Mucosa of rectum (tissue), 2 donors: ENCODE results near the gene ARHGAP11A.
"Not testable (repeated sequence)": the region's sequence is repeated elsewhere in the genome, so short reads cannot be mapped to it uniquely, and the experiment has no call there.

Experiments used
- H3K27ac ChIP-seq, 2 donors: one replicate each; pipeline ENCODE4 v1.7.0; 2013; ENCODE audit warnings: inconsistent platforms in 2 of 2, low read depth in 2 of 2, low read length in 2 of 2
- H3K27me3 ChIP-seq, 2 donors: one replicate each; pipeline ENCODE4 v1.7.0; 2013; ENCODE audit warnings: low read length in 2 of 2; ENCODE audit not compliant: control insufficient read depth in 2 of 2, insufficient read depth in 2 of 2
- H3K36me3 ChIP-seq, 2 donors: one replicate each; pipeline ENCODE4 v1.7.0; 2013; ENCODE audit warnings: low read length in 2 of 2; ENCODE audit not compliant: control insufficient read depth in 2 of 2, insufficient read depth in 2 of 2
- H3K4me1 ChIP-seq, 2 donors: one replicate each; pipeline ENCODE4 v1.7.0; 2013; ENCODE audit warnings: low read length in 2 of 2, mild to moderate bottlenecking in 1 of 2; ENCODE audit not compliant: control insufficient read depth in 2 of 2, insufficient read depth in 2 of 2
- H3K4me3 ChIP-seq, 2 donors: one replicate each; pipeline ENCODE4 v1.7.0; 2013; ENCODE audit warnings: low read length in 2 of 2
- H3K9ac ChIP-seq, 2 donors: one replicate each; pipeline ENCODE4 v1.7.0; 2013; ENCODE audit warnings: low read length in 2 of 2, low read depth in 1 of 2, mild to moderate bottlenecking in 1 of 2
- H3K9me3 ChIP-seq, 2 donors: one replicate each; pipeline ENCODE4 v1.7.0; 2013; ENCODE audit warnings: low read length in 2 of 2; ENCODE audit not compliant: control insufficient read depth in 2 of 2
- donor health status: healthy.
- donor health status: Normal muscosa, but diverticular disease.

ARHGAP11A gene, protein sequence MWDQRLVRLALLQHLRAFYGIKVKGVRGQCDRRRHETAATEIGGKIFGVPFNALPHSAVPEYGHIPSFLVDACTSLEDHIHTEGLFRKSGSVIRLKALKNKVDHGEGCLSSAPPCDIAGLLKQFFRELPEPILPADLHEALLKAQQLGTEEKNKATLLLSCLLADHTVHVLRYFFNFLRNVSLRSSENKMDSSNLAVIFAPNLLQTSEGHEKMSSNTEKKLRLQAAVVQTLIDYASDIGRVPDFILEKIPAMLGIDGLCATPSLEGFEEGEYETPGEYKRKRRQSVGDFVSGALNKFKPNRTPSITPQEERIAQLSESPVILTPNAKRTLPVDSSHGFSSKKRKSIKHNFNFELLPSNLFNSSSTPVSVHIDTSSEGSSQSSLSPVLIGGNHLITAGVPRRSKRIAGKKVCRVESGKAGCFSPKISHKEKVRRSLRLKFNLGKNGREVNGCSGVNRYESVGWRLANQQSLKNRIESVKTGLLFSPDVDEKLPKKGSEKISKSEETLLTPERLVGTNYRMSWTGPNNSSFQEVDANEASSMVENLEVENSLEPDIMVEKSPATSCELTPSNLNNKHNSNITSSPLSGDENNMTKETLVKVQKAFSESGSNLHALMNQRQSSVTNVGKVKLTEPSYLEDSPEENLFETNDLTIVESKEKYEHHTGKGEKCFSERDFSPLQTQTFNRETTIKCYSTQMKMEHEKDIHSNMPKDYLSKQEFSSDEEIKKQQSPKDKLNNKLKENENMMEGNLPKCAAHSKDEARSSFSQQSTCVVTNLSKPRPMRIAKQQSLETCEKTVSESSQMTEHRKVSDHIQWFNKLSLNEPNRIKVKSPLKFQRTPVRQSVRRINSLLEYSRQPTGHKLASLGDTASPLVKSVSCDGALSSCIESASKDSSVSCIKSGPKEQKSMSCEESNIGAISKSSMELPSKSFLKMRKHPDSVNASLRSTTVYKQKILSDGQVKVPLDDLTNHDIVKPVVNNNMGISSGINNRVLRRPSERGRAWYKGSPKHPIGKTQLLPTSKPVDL

DNA sequence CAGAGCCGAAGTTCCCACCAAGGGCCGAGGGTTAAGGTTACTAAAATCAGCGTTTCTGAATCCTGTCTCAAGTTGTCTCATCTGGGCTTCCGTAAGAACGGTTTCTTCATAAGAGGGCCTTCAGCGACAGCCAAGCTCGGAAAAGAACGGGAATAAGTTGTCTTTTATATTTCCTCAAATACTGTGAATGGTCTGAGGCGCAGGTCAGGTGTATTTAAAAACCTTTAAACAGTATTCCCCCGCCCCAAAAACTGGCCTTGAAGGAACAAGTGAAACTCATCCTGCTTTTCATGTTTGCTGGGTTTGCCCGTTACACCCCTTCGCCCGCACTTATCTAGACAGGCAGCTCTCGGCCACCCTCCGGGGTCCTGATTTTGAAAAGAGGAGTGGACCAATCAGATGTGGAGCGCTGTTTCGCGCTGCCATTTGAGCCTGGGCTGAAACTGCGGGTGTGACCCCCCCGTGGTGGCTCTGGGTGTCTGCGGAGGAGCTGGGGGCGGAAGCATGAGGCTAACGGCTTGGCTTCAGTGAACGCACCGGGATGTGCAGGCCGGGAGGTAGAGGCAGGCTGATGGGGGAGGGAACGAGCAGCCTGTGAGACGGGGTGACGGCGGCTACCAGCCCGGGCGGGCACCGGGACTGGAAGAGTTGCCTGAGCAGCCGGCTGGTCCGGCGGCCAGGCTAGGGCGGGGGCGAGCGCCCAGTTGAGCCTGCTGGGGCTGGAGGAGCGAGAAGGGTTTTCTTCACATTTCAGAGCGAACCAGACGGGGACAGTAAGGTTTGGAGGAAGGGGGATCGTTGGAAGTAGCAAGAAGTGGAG lies at the start of gene ARHGAP11A:
Gene ARHGAP11A (plus strand): TSS at position 454 of the 820 bp plus-strand sequence. CDS start 708 bp downstream, outside the sequence.
- H3K9me3 ChIP-seq = not testable (repeated sequence)
- peak within 1 kb of the TSS; percentile 77 to 82 for H3K27ac ChIP-seq
- H3K9ac ChIP-seq = peak within 1 kb of the TSS; percentile 52 to 68

DNA sequence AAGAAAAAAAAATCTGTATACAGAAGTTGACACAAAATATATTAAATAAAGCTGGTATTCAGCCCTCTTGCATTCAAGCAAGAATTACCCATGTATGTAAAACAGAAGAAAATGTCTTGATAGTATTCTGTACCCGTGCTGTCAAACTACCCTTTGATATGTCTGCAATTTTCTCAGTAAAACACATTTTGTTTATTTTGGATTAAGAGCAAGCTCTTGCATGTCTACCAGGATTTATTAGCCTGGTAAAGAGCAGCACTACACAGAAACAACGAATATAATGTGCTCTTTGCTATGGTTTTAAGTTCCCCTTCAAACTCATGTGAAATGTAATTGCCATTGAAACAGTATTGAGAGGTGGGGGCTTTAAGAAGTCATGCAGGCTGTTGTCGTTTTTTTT lies 46.3 kb upstream of the ARHGAP11A start:
- H3K4me3 ChIP-seq, H3K36me3 ChIP-seq, H3K9me3 ChIP-seq, H3K27ac ChIP-seq, H3K9ac ChIP-seq, H3K27me3 ChIP-seq, H3K4me1 ChIP-seq: not testable (repeated sequence)

More for the DNA sequence above, at the start of gene ARHGAP11A:
- not testable (repeated sequence) for H3K4me1 ChIP-seq, H3K36me3 ChIP-seq, H3K27me3 ChIP-seq
- H3K4me3 ChIP-seq = peak within 1 kb of the TSS; percentile 79 to 85

DNA sequence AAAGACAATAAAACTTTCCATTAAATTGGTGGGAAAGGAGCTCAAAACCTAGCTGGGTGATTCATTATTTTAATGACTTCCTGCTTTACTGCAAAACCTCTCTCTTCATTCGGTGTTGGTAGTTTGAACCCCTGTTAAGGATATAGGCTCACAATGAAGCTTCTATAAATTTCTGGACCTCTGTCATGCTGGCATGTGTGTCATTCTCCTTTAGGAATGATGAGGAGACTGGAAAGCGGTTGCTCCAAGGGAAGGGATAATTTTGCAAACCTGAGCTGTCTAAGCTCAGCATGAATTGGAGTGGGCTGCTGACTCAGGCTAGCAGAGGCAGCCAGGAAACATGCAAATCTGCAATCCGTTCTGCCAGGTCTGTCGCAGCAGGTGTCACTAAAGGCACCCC lies 36.8 kb upstream of the ARHGAP11A start:
- not testable (repeated sequence) for H3K9me3 ChIP-seq, H3K36me3 ChIP-seq, H3K27me3 ChIP-seq, H3K4me1 ChIP-seq, H3K9ac ChIP-seq, H3K27ac ChIP-seq, H3K4me3 ChIP-seq

DNA sequence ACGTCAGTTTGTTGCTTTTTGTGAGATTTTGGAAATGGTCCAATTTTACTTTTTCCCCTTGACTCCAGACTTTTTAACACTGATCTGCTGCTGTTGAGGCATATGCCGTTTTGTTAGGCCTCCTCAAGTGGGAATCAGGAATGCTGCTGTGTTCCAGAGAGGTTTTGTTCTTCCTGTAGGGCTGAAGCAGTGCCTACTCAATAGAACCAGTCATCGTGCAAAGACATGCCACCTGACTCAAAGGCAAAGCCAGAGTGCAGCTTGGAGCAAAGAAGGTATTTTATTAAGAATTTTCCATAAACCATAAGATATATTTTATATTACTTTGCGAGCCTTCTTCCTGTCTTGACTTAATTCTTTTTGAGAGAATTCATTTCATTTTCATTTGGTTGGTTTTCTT lies 29.5 kb upstream of the ARHGAP11A start:
- H3K36me3 ChIP-seq, H3K27me3 ChIP-seq, H3K4me3 ChIP-seq, H3K9me3 ChIP-seq, H3K9ac ChIP-seq, H3K4me1 ChIP-seq, H3K27ac ChIP-seq: not testable (repeated sequence)

DNA sequence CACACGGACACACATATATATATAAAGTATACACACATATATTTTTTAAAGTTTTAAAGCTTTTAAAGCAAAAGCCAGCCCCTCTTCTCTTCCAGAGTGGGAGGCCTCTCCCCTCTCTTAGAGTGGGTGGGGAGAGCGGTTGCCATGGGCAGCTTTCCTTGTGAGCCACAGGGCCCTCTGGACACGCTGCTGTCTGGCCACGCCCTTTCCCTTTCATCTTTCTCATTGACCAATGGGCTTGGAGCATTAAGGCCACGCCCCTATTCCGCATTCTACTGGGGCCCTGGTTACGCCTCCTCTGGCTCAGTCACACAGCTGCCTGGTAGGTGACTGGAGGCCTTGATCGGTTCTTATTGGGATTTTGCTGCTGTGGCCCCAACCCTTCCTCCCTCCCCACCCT lies 22.2 kb upstream of the ARHGAP11A start, which contains the start of gene GOLGA8N:
Gene GOLGA8N (plus strand): TSS at position 306 of the 400 bp plus-strand sequence.
- H3K27ac ChIP-seq, H3K9ac ChIP-seq, H3K27me3 ChIP-seq, H3K4me3 ChIP-seq, H3K36me3 ChIP-seq, H3K4me1 ChIP-seq, H3K9me3 ChIP-seq: not testable (repeated sequence)

DNA sequence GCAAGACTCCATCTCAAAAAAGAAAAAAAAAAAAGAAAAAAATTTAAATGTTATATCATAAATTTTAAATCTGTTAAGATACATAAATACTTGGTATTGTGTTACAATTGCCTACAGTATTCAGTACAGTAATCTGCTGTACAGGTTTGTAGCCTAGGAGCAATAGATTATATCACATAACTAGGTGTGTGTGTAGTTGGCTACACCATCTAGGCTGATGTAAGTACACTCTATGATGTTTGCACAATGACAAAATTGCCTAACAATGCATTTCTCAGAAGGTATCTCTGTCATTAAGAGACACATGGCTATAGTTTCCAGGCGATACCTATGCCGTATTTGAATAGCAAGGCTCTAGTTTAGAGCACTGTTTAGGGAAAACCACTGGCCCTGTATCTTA lies 5.8 kb upstream of the ARHGAP11A start:
- not testable (repeated sequence) for H3K9me3 ChIP-seq, H3K4me3 ChIP-seq, H3K9ac ChIP-seq, H3K27me3 ChIP-seq, H3K36me3 ChIP-seq, H3K4me1 ChIP-seq, H3K27ac ChIP-seq

DNA sequence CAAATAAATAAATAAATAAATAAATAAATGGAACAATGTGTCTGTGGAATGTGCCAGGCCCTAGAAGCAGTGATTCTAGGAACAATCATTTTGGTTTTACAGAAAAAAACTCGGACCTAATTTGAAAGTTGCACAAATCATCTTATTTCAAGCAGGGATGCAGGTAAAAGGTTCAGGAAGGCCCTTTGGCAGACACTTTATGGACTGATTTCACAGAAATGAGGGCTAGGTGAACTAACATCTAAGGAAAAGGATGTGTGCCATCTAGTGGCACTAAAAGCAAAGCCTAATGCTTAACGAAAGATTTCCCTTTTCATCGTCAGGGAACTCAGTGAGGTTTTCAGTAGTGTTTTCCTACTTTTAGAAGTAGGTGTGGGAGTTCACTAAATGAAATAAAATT lies 4.6 kb upstream of the ARHGAP11A start:
- not testable (repeated sequence) for H3K36me3 ChIP-seq, H3K9me3 ChIP-seq, H3K9ac ChIP-seq, H3K27ac ChIP-seq, H3K4me3 ChIP-seq, H3K4me1 ChIP-seq, H3K27me3 ChIP-seq

DNA sequence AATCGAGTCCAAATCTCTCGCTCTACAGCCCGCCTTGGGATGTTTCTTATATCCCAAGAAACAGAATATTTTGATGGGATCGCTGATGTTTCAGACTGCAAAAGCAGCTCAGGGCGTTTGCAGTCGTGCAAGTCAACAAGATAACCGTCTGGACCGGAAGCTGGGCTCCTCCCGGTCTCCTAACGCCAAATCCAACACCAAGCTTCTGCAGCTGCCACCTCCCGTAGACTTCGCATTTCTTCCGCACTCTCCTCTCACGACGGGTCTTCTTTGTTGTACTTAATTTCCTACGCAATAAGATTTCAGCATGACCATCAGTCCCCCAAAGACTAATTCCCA lies 623 bp upstream of the ARHGAP11A start:
- not testable (repeated sequence) for H3K36me3 ChIP-seq

DNA sequence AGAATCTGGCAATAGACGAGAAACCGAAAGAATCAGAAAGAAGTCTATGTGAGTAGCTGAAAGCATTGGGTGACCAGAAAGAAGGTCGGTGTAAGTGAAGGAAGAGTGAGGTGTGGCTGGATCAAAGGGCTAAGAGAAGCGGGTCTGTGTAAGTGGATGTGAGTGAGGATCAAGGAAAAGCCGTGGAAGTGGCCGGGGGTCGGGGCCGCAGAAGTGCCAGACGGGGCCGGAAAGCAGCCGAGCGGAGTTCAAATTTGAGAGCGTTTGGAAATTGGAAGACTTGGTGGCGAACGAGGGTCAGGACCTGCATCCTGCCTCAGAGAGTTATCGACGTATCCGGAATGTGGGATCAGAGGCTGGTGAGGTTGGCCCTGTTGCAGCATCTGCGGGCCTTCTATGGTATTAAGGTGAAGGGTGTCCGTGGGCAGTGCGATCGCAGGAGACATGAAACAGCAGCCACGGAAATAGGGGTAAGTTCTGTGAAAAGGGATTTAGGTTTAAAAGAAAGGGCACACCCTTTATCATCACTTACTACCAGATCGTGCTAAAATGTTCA lies 645 bp downstream of the ARHGAP11A start:
- not testable (repeated sequence) for H3K9me3 ChIP-seq, H3K4me1 ChIP-seq, H3K27me3 ChIP-seq, H3K36me3 ChIP-seq
- H3K4me3 ChIP-seq = peak overlapping the region; percentile 79 to 85
- H3K9ac ChIP-seq = peak overlapping the region; percentile 52 to 60
- peak overlapping the region in 1 of 2 donors; percentile 29 for H3K27ac ChIP-seq

More for the DNA sequence above, 623 bp upstream of the ARHGAP11A start:
- Histone ChIP-seq H3K4me3 (peak overlapping the region; percentile 75 to 85), H3K9ac (peak overlapping the region; percentile 41 to 68), H3K27ac (peak overlapping the region; percentile 77 to 82)
- not testable (repeated sequence) for H3K9me3 ChIP-seq, H3K4me1 ChIP-seq, H3K27me3 ChIP-seq
